ENCODE measurements around the gene FAM187B. TPM values are rescaled to one million over a fixed set of nuclear protein-coding genes. Genes with fewer than 3 reads are reported as not detected.

The FAM187B gene
- polyA plus RNA-seq, 1 donor (not counting 4 experiments of a cell fraction or from before 2014, with no cell fraction given), result not detected

- dilution Hi-C loops (cut with MboI; ENCODE audit: extremely low pct_ligation_motif_present, low sequenced_read_pairs), result no loop called here
- H3K4me3 ChIP-seq (ENCODE audit: control insufficient read depth in 2 of 3, extremely low read depth in 1 of 3, insufficient read depth in 2 of 3, low read depth in 1 of 3, low read length in 3 of 3), result no peak overlapping the region
- DNase-seq (ENCODE audit: low read depth, low spot score), result peak; percentile 7
Measured at GRCh38 chr19:35216016-35216832, 12.3 kb downstream of the FAM187B start.

DNA sequence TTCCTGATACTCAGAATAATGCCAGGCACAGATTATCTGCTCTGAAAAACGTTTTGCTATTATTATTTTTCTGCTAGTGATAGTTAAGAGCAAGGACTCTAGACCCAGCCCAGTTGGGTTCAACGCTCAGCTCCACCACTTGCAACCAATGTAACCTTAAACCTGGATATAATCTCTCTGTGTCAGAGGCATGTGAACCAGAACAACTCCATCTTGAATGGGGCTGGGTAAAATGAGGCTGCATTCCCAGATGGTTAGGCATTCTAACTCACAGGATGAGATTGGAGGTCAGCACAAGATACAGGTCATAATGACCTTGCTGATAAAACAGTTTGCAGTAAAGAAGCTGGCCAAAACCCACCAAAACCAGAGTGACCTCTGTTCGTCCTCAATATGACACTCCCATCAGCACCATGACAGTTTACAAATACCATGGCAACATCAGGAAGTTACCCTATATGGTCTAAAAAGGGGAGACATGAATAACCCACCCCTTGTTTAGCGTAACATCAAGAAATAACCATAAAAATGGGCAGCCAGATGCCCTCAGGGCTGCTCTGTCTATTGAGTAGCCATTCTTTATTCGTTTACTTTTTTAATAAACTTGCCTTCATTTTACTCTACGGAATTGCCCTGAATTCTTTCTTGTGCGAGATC is 13.6 kb downstream of the FAM187B start:
- Histone ChIP-seq H3K36me3 (ENCODE audit: control insufficient read depth in 2 of 2, extremely low read depth in 1 of 2, insufficient read depth in 2 of 2, low read length in 2 of 2) (no peaks in the 10 kb centered on the region), H3K27ac (ENCODE audit: control insufficient read depth, insufficient read depth, low read length) (no peak overlapping the region)

More at GRCh38 chr19:35216016-35216832, 12.3 kb downstream of the FAM187B start:
- Histone ChIP-seq H3K9me3 (ENCODE audit: control insufficient read depth, low read depth, low read length) (no peaks in the 10 kb centered on the region), H3K27me3 (ENCODE audit: control insufficient read depth, extremely low read depth, insufficient read depth, low read length) (no peaks in the 10 kb centered on the region), H2AFZ (ENCODE audit: control insufficient read depth, low read length) (no peak overlapping the region), H3K27ac (ENCODE audit: control insufficient read depth, insufficient read depth, low read length) (no peak overlapping the region), H3K9ac (ENCODE audit: control insufficient read depth, extremely low read depth, insufficient read depth, low read length) (no peak overlapping the region), H3K4me1 (ENCODE audit: control insufficient read depth, extremely low read depth, insufficient read depth, low read length) (peaks cover 12% of the 10 kb centered on the region), H3K4me2 (ENCODE audit: control insufficient read depth, extremely low read depth, insufficient read depth, low read depth, low read length) (no peak overlapping the region), H3K79me2 (ENCODE audit: control insufficient read depth, insufficient read depth, low read length) (no peaks in the 10 kb centered on the region), H3K36me3 (ENCODE audit: control insufficient read depth in 2 of 2, extremely low read depth in 1 of 2, insufficient read depth in 2 of 2, low read length in 2 of 2) (no peaks in the 10 kb centered on the region), H4K20me1 (ENCODE audit: control insufficient read depth, extremely low read depth, insufficient read depth, low read length) (peaks cover 3% of the 10 kb centered on the region), H3K9me1 (ENCODE audit: control insufficient read depth, extremely low read depth, insufficient read depth, low read length) (no peaks in the 10 kb centered on the region)
- TF ChIP-seq CTCF (optimal IDR thresholded peaks at IDR 0.05 in 1 of 3, IDR thresholded peaks at IDR 0.05 in 1 of 3, conservative IDR thresholded peaks at IDR 0.05 in 1 of 3; ENCODE audit: extremely low read depth in 1 of 3, insufficient read depth in 2 of 3, low read length in 3 of 3), result no peak
- TF ChIP-seq EZH2 (IDR thresholded peaks at IDR 0.05; ENCODE audit: low read length), result no peak
- FAIRE-seq, result no peak

More for the DNA sequence above, 13.6 kb downstream of the FAM187B start:
- no peak overlapping the region for H3K9ac ChIP-seq (ENCODE audit: control insufficient read depth, extremely low read depth, insufficient read depth, low read length)
- H2AFZ ChIP-seq (ENCODE audit: control insufficient read depth, low read length), result no peak overlapping the region
- H3K4me2 ChIP-seq (ENCODE audit: control insufficient read depth, extremely low read depth, insufficient read depth, low read depth, low read length), result no peak overlapping the region
- FAIRE-seq (no peak), DNase-seq (ENCODE audit: low read depth, low spot score) (no peak)
- dilution Hi-C loops (cut with MboI; ENCODE audit: extremely low pct_ligation_motif_present, low sequenced_read_pairs), result no loop called here
- no peaks in the 10 kb centered on the region for H3K9me1 ChIP-seq (ENCODE audit: control insufficient read depth, extremely low read depth, insufficient read depth, low read length)
- H3K27me3 ChIP-seq (ENCODE audit: control insufficient read depth, extremely low read depth, insufficient read depth, low read length), result no peaks in the 10 kb centered on the region
- H4K20me1 ChIP-seq (ENCODE audit: control insufficient read depth, extremely low read depth, insufficient read depth, low read length), result peaks cover 3% of the 10 kb centered on the region
- H3K9me3 ChIP-seq (ENCODE audit: control insufficient read depth, low read depth, low read length), result no peaks in the 10 kb centered on the region
- H3K4me1 ChIP-seq (ENCODE audit: control insufficient read depth, extremely low read depth, insufficient read depth, low read length), result peaks cover 12% of the 10 kb centered on the region
- H3K79me2 ChIP-seq (ENCODE audit: control insufficient read depth, insufficient read depth, low read length), result no peaks in the 10 kb centered on the region
- no peak overlapping the region for H3K4me3 ChIP-seq (ENCODE audit: control insufficient read depth in 2 of 3, extremely low read depth in 1 of 3, insufficient read depth in 2 of 3, low read depth in 1 of 3, low read length in 3 of 3)
- TF ChIP-seq EZH2 (IDR thresholded peaks at IDR 0.05; ENCODE audit: low read length), result no peak
- no peak for TF ChIP-seq CTCF (optimal IDR thresholded peaks at IDR 0.05 in 1 of 3, IDR thresholded peaks at IDR 0.05 in 1 of 3, conservative IDR thresholded peaks at IDR 0.05 in 1 of 3; ENCODE audit: extremely low read depth in 1 of 3, insufficient read depth in 2 of 3, low read length in 3 of 3)
